ENCODE data around the gene JAG1.
"Not testable (repeated sequence)": the region's sequence is repeated elsewhere in the genome, so short reads cannot be mapped to it uniquely, and the experiment has no call there.

The JAG1 gene

GRCh38 chr20:10635476-10636208 lies 38.2 kb downstream of the JAG1 start:
- no peak for DNase-seq

- DNase-seq: no peak
Measured at GRCh38 chr20:10634683-10635411, 39.0 kb downstream of the JAG1 start.

- DNase-seq: no peak
Measured at GRCh38 chr20:10634211-10634610, 39.6 kb downstream of the JAG1 start.

- no peak for DNase-seq
Measured at GRCh38 chr20:10633718-10634117, 40.1 kb downstream of the JAG1 start.

- no peak for DNase-seq
Measured at GRCh38 chr20:10632721-10633509, 40.9 kb downstream of the JAG1 start.

- DNase-seq: no peak
Measured at GRCh38 chr20:10631126-10631525, 42.7 kb downstream of the JAG1 start.

GRCh38 chr20:10629946-10630650 lies 43.7 kb downstream of the JAG1 start:
- DNase-seq: no peak

- no peak for DNase-seq
Measured at GRCh38 chr20:10626896-10627295, 46.9 kb downstream of the JAG1 start.

GRCh38 chr20:10625641-10626040 lies 48.2 kb downstream of the JAG1 start:
- DNase-seq: no peak

GRCh38 chr20:10622657-10623418 lies 51.0 kb downstream of the JAG1 start:
- no peak for DNase-seq

- DNase-seq: no peak
Measured at GRCh38 chr20:10621149-10621548, 52.6 kb downstream of the JAG1 start.

GRCh38 chr20:10619427-10619826 lies 54.4 kb downstream of the JAG1 start:
- no peak for DNase-seq

GRCh38 chr20:10618611-10619245 lies 55.1 kb downstream of the JAG1 start:
- DNase-seq: no peak

- not testable (repeated sequence) for DNase-seq
Measured at GRCh38 chr20:10617549-10618133, 56.2 kb downstream of the JAG1 start.

- DNase-seq: no peak
Measured at GRCh38 chr20:10616212-10616611, 57.6 kb downstream of the JAG1 start.

- DNase-seq: no peak
Measured at GRCh38 chr20:10613911-10614310, 59.9 kb downstream of the JAG1 start.

GRCh38 chr20:10613426-10613825 lies 60.4 kb downstream of the JAG1 start:
- DNase-seq: not testable (repeated sequence)

- no peak for DNase-seq
Measured at GRCh38 chr20:10611357-10611756, 62.4 kb downstream of the JAG1 start.

- DNase-seq: no peak
Measured at GRCh38 chr20:10610251-10610650, 63.5 kb downstream of the JAG1 start.

- no peak for DNase-seq
Measured at GRCh38 chr20:10609770-10610169, 64.0 kb downstream of the JAG1 start.

- no peak for DNase-seq
Measured at GRCh38 chr20:10609276-10609675, 64.5 kb downstream of the JAG1 start.

Measured in activated CD4-positive, alpha-beta T cell treated with anti-CD3 and anti-CD28 coated beads, Interleukin-2, amount 50 U/mL, for 1 hour (primary cell).